Measurements from ENCODE around the gene IDH2. TPM values are rescaled to one million over a fixed set of nuclear protein-coding genes. Genes with fewer than 3 reads are reported as not detected.

Gene IDH2
- total RNA-seq, 3 donors from 2014 or later (not counting 1 experiment from before 2014, with no cell fraction given), result 72.3 to 91.5 (median 81.0) TPM

DNA sequence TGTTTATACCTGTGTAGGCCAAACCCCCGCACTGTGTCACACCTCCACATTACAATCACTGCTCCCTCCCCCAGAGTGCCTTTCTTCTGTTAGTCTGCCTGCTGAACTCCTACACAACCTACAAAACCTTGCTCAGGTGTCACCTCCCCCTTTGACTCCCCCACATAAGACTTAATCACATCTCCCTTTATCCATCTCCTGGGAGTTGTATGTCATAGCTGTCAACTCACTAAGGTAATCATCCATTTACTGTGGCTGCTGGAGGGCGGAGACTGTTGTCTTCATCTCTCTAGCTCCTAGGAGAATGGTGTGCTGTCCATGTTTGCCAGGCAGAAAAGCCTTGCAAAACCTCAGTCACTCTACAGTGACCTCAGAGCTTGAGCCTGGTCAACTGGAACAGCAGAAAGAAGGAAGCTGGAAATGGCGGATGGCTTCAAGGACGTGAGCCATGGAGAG, 57.3 kb downstream of the IDH2 start:
- DNase-seq (no peak), ATAC-seq (no peak)
- H3K27me3 Mint-ChIP-seq (ENCODE audit: low read depth in 2 of 2), result no peaks in the 10 kb centered on the region
- H3K36me3 Mint-ChIP-seq, result no peaks in the 10 kb centered on the region
- no peaks in the 10 kb centered on the region for H3K9me3 Mint-ChIP-seq
- peaks cover 43 to 47% of the 10 kb centered on the region in 2 donors for H3K4me1 Mint-ChIP-seq
- Histone ChIP-seq H3K36me3 (ENCODE audit: control insufficient read depth, insufficient read depth, low read length) (no peaks in the 10 kb centered on the region), H3K4me3 (ENCODE audit: low read length) (no peak overlapping the region), H3K27ac (ENCODE audit: low read length) (no peak overlapping the region), H3K9me3 (ENCODE audit: control insufficient read depth, insufficient read depth, low read length) (no peaks in the 10 kb centered on the region), H3K4me1 (ENCODE audit: control insufficient read depth, insufficient read depth, low read length) (peaks cover 39% of the 10 kb centered on the region), H3K27me3 (ENCODE audit: control insufficient read depth, insufficient read depth, low read length) (no peaks in the 10 kb centered on the region)
- H3K27ac Mint-ChIP-seq, result peak overlapping the region; percentile 68 to 73
- intact Hi-C loops (cut with micrococcal nuclease), result no loop called here
- H3K4me3 Mint-ChIP-seq, result no peak overlapping the region
- 95% methylated on average over 4 of the region's 4 CpGs for WGBS (ENCODE audit: insufficient coverage)
- TF ChIP-seq, protein P1, sequence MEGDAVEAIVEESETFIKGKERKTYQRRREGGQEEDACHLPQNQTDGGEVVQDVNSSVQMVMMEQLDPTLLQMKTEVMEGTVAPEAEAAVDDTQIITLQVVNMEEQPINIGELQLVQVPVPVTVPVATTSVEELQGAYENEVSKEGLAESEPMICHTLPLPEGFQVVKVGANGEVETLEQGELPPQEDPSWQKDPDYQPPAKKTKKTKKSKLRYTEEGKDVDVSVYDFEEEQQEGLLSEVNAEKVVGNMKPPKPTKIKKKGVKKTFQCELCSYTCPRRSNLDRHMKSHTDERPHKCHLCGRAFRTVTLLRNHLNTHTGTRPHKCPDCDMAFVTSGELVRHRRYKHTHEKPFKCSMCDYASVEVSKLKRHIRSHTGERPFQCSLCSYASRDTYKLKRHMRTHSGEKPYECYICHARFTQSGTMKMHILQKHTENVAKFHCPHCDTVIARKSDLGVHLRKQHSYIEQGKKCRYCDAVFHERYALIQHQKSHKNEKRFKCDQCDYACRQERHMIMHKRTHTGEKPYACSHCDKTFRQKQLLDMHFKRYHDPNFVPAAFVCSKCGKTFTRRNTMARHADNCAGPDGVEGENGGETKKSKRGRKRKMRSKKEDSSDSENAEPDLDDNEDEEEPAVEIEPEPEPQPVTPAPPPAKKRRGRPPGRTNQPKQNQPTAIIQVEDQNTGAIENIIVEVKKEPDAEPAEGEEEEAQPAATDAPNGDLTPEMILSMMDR (IDR thresholded peaks at IDR 0.05), result no peak

DNA sequence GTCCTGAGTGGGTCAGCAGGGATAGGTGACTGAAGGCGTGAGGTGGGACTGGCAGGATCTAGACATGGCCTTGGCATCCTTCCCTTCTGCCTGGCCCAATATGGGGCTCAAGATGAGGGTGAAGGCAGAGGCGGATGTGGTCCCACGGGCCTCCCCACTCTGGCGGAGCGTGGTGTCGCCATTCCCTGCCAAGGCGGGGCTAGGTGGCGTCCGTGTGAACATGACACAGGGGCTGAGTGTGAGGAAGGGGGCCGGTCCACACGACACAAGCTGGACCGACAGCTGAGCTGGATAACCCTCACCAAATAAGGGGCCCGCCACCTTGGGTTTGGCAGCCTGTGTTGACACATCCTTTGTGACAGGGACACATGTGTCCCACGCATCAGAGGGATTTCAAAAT, 58.1 kb downstream of the IDH2 start:
- no peak for DNase-seq
- peaks cover 43% of the 10 kb centered on the region for H3K4me1 ChIP-seq (ENCODE audit: control insufficient read depth, insufficient read depth, low read length)
- WGBS (ENCODE audit: insufficient coverage), result 93% methylated on average over 14 of the region's 14 CpGs
- TF ChIP-seq, protein P1 (IDR thresholded peaks at IDR 0.05), result no peak
- ATAC-seq, result peak in 2 of 3 donors; percentile 38 to 50
- H3K4me3 ChIP-seq (ENCODE audit: low read length), result no peak overlapping the region
- no peaks in the 10 kb centered on the region for H3K36me3 Mint-ChIP-seq
- no peaks in the 10 kb centered on the region for H3K27me3 ChIP-seq (ENCODE audit: control insufficient read depth, insufficient read depth, low read length)
- intact Hi-C loops (cut with micrococcal nuclease), result no loop called here
- H3K27ac Mint-ChIP-seq, result peak overlapping the region; percentile 3 to 65
- no peaks in the 10 kb centered on the region for H3K9me3 ChIP-seq (ENCODE audit: control insufficient read depth, insufficient read depth, low read length)
- no peaks in the 10 kb centered on the region for H3K9me3 Mint-ChIP-seq
- no peak overlapping the region for H3K4me3 Mint-ChIP-seq
- H3K4me1 Mint-ChIP-seq, result peaks cover 43 to 46% of the 10 kb centered on the region in 2 donors
- no peaks in the 10 kb centered on the region for H3K36me3 ChIP-seq (ENCODE audit: control insufficient read depth, insufficient read depth, low read length)
- H3K27me3 Mint-ChIP-seq (ENCODE audit: low read depth in 2 of 2), result no peaks in the 10 kb centered on the region
- H3K27ac ChIP-seq (ENCODE audit: low read length), result no peak overlapping the region

DNA sequence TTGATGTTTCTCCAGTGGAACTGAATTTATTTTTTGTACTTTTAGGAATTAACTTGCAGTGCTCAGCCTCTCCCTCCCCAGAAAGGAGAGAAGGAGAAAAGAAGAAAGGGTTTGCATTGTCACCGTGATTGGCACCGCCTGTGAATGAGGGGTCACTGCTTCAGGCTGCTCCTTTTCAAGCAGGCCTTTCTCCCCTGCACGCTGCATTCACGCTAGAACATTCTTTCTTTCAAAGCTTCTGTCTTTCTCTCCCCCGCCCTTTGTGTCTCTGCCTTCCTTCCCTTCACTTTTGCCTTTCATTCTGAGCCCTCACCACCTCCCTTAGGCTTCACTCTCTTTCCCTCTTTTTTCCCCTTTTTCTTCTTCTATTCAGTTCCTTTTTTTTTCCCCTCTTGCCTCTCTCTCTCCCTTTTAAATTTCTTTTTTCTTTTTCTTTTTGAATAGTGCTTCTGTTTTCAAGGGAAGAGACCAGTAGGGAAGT, 58.7 kb downstream of the IDH2 start:
- peak overlapping the region; percentile 3 to 65 for H3K27ac Mint-ChIP-seq

More for the DNA sequence above, 58.7 kb downstream of the IDH2 start:
- no peaks in the 10 kb centered on the region for H3K27me3 ChIP-seq (ENCODE audit: control insufficient read depth, insufficient read depth, low read length)
- H3K27me3 Mint-ChIP-seq (ENCODE audit: low read depth in 2 of 2), result no peaks in the 10 kb centered on the region
- H3K4me1 ChIP-seq (ENCODE audit: control insufficient read depth, insufficient read depth, low read length), result peaks cover 47% of the 10 kb centered on the region
- ATAC-seq (no peak), DNase-seq (no peak)
- TF ChIP-seq, protein P1 (IDR thresholded peaks at IDR 0.05), result no peak
- intact Hi-C loops (cut with micrococcal nuclease), result no loop called here
- H3K9me3 Mint-ChIP-seq, result no peaks in the 10 kb centered on the region
- no peak overlapping the region for H3K27ac ChIP-seq (ENCODE audit: low read length)
- no peaks in the 10 kb centered on the region for H3K36me3 ChIP-seq (ENCODE audit: control insufficient read depth, insufficient read depth, low read length)
- no peaks in the 10 kb centered on the region for H3K9me3 ChIP-seq (ENCODE audit: control insufficient read depth, insufficient read depth, low read length)
- peaks cover 43 to 44% of the 10 kb centered on the region in 2 donors for H3K4me1 Mint-ChIP-seq
- 95% methylated on average over 5 of the region's 5 CpGs for WGBS (ENCODE audit: insufficient coverage)
- H3K4me3 Mint-ChIP-seq, result no peak overlapping the region
- H3K36me3 Mint-ChIP-seq, result no peaks in the 10 kb centered on the region
- no peak overlapping the region for H3K4me3 ChIP-seq (ENCODE audit: low read length)
